ENCODE measurements around the gene BTN2A1. TPM values are rescaled to one million over a fixed set of nuclear protein-coding genes. Genes with fewer than 3 reads are reported as not detected.

Gene BTN2A1
- total and polyA plus RNA-seq, 10 of the 15 experiments (the other 5 are each of a cell fraction or from before 2014, with no cell fraction given) = 8.2 to 28.0 (median 15.8) TPM

- TF ChIP-seq PKNOX1 (IDR thresholded peaks at IDR 0.05) = peak; percentile 56; the same call in 1 of the 2 replicates
- TF ChIP-seq ZBED1 (IDR thresholded peaks at IDR 0.05; ENCODE audit: borderline replicate concordance) = peak; percentile 75; the same call in 1 of the 2 replicates
- TF ChIP-seq ZNF24 (IDR thresholded peaks at IDR 0.05) = 0 out of 2 replicates have a peak, but pooled peaks have one; percentile 17
- TF ChIP-seq SMC3 (IDR thresholded peaks at IDR 0.05; ENCODE audit: borderline replicate concordance, low read length) = no peak
- TF ChIP-seq STAT1 (conservative IDR thresholded peaks at IDR 0.05) = no peak
- TF ChIP-seq SKIL (IDR thresholded peaks at IDR 0.05; ENCODE audit: low read depth, poor library complexity, severe bottlenecking) = peak; percentile 78
- no peak for TF ChIP-seq ZBTB11 (CRISPR knock-in tag; IDR thresholded peaks at IDR 0.05)
- no peak for TF ChIP-seq NFYB (IDR thresholded peaks at IDR 0.05; ENCODE audit: insufficient read depth, low read depth, low read length)
- TF ChIP-seq JUNB (IDR thresholded peaks at IDR 0.05) = peak; percentile 93
- TF ChIP-seq PML (IDR thresholded peaks at IDR 0.05; ENCODE audit: low read length) = 0 out of 2 replicates have a peak, but pooled peaks have one; percentile 40
- TF ChIP-seq RELB (IDR thresholded peaks at IDR 0.05; ENCODE audit: low read depth) = peak; percentile 85
- TF ChIP-seq ESRRA (IDR thresholded peaks at IDR 0.05; ENCODE audit: low read length) = no peak
- no peak for TF ChIP-seq RFX5 (IDR thresholded peaks at IDR 0.05; ENCODE audit: low read depth, low read length)
- TF ChIP-seq NFXL1 (IDR thresholded peaks at IDR 0.05; ENCODE audit: borderline replicate concordance) = no peak
- TF ChIP-seq ZNF217 (IDR thresholded peaks at IDR 0.05) = 0 out of 2 replicates have a peak, but pooled peaks have one; percentile 33
- no peak for TF ChIP-seq E4F1 (IDR thresholded peaks at IDR 0.05; ENCODE audit: borderline replicate concordance, partially characterized antibody)
- 0 out of 2 replicates have a peak, but pooled peaks have one; percentile 38 for TF ChIP-seq MEF2A (IDR thresholded peaks at IDR 0.05; ENCODE audit: insufficient read depth, low read depth, low read length)
- TF ChIP-seq FOXK2 (IDR thresholded peaks at IDR 0.05) = no peak
- no peak for TF ChIP-seq CHD1 (IDR thresholded peaks at IDR 0.05; ENCODE audit: low read depth, low read length)
Measured at GRCh38 chr6:26445934-26446667, 11.7 kb upstream of the BTN2A1 start (continued).

Data from GM12878 (cell line).